Tibial artery (tissue), 4 donors: ENCODE results near the gene VSTM1.

Experiments used
- DNase-seq, 2 donors: peaks; one replicate each; pipeline ENCODE4 v3.0.0-alpha.2; 2019
- H3K27ac ChIP-seq, 2 donors: fragments of 200-600 bp; sonication (generic) in 1 of 2; 1 replicate in 1 of 2; 2 replicates in 1 of 2; pipeline ENCODE4 v1.5.1; 2018 to 2019; ENCODE audit warnings: mild to moderate bottlenecking in 1 of 2
- H3K27me3 ChIP-seq, 2 donors: fragments of 200-600 bp; sonication (generic) in 1 of 2; one replicate each; pipeline versions ENCODE4 v1.5.1 to v1.6.0; 2016 to 2019
- H3K36me3 ChIP-seq, 3 donors: fragments of 200-600 bp; sonication (generic) in 2 of 3; one replicate each; pipeline ENCODE4 v1.5.1; 2016 to 2019; ENCODE audit warnings: mild to moderate bottlenecking in 2 of 3
- H3K4me1 ChIP-seq, 4 donors: fragments of 200-600 bp; sonication (generic) in 2 of 4; 1 replicate in 3 of 4; 2 replicates in 1 of 4; pipeline ENCODE4 v1.5.1; 2016 to 2019
- H3K4me3 ChIP-seq, 2 donors: fragments of 200-600 bp; sonication (generic) in 1 of 2; 1 replicate in 1 of 2; 2 replicates in 1 of 2; pipeline ENCODE4 v1.5.1; 2018 to 2019; ENCODE audit warnings: mild to moderate bottlenecking in 2 of 2
- H3K9me3 ChIP-seq, 3 donors: fragments of 200-600 bp; sonication (generic) in 1 of 3; one replicate each; pipeline ENCODE4 v1.5.1; 2016 to 2019
- CTCF ChIP-seq, 2 experiments: fragments of 200-600 bp in 1 of 2; fragments of 450-650 bp in 1 of 2; IDR thresholded peaks; one replicate each; pipeline ENCODE4 v1.5.1; 2017 to 2019; ENCODE audit warnings: antibody characterized with exemption in 2 of 2, mild to moderate bottlenecking in 1 of 2, moderate library complexity in 1 of 2
- intact Hi-C: fragments of 100-400 bp; cut with DNase I; formaldehyde crosslinking; loops from one replicate; pipeline ENCODE4 v1.15.0; 2023; ENCODE audit warnings: low total_unique reads

VSTM1 gene

DNA sequence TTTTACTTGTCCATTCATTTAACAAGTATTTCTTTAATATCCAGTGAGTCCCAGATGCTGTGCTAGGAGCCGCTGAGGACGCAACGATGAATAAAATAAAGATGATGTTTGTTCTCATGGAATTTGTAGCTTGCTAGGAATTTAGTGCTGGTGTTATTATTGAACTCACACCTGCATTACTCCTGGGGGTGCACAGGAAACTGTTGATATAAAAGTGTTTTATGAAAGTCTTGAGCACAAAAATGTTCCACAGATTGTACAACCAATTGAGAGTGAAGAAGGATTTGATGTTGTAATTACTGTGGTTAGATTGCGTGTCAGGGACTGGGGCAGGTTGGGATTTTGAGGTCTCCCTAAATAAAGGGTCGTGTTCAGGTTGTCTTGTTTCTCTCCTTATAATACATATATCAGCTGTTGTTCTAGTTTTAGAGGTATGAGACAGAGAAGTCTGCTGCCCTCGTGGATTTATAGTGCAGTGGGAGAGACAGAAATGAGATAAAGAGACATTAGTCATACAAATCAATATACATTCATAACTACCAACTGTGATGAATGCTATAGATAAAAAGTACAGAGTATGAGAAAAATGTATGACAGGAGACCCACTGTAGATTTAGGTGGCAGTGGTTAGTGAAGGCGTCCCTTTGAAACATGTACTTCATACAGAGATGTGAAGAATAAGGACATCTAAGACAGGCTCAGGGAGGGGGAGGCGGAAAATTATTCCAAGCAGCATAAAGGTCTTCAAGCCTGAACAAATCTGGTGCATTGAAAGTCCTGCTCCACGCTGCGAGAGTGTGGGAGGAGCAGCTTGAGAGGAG, 61.0 kb downstream of the VSTM1 start:
- DNase-seq = no peak
- no peaks in the 10 kb centered on the region for H3K9me3 ChIP-seq
- H3K27ac ChIP-seq = no peak overlapping the region
- no peak for TF ChIP-seq CTCF (IDR thresholded peaks at IDR 0.05)
- no peaks in the 10 kb centered on the region for H3K36me3 ChIP-seq
- intact Hi-C loops = no loop called here
- H3K4me1 ChIP-seq = no peaks in the 10 kb centered on the region
- H3K4me3 ChIP-seq = no peak overlapping the region
- peaks cover 0 to 46% of the 10 kb centered on the region in 2 donors for H3K27me3 ChIP-seq

DNA sequence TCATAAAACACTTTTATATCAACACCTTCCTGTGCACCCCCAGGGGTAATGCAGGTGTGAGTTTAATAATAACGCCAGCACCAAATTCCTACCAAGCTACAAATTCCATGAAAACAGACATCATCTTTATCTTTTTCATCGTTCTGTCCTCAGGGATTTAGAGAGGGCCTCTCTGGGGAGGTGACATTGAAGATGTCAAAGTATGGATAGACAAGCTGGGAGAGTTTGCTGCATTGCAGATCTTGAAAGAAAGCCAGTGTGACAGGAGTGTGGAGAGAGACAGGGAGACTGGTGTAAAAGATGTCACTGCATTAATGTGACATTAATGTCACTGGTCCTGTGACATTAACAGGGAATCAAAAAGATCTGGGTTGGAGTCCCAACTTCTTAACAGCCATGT, 62.2 kb downstream of the VSTM1 start:
- Histone ChIP-seq H3K9me3 (no peaks in the 10 kb centered on the region), H3K4me3 (no peak overlapping the region), H3K4me1 (no peaks in the 10 kb centered on the region), H3K36me3 (no peaks in the 10 kb centered on the region), H3K27me3 (peaks cover 0 to 49% of the 10 kb centered on the region in 2 donors), H3K27ac (no peak overlapping the region)
- DNase-seq = no peak
- intact Hi-C loops = no loop called here
- TF ChIP-seq CTCF (IDR thresholded peaks at IDR 0.05) = no peak

- Histone ChIP-seq H3K27ac (no peak overlapping the region), H3K36me3 (no peaks in the 10 kb centered on the region), H3K9me3 (no peaks in the 10 kb centered on the region), H3K4me1 (no peaks in the 10 kb centered on the region), H3K27me3 (peaks cover 0 to 60% of the 10 kb centered on the region in 2 donors), H3K4me3 (no peak overlapping the region)
- intact Hi-C loops = no loop called here
- no peak for TF ChIP-seq CTCF (IDR thresholded peaks at IDR 0.05)
- DNase-seq = no peak
These were observed 64.0 kb downstream of the VSTM1 start for GRCh38 chr19:53999694-54000093.

GRCh38 chr19:53998223-53998622, 65.5 kb downstream of the VSTM1 start:
- no peaks in the 10 kb centered on the region for H3K36me3 ChIP-seq
- no peak overlapping the region for H3K4me3 ChIP-seq
- intact Hi-C loops = no loop called here
- no peak for TF ChIP-seq CTCF (IDR thresholded peaks at IDR 0.05)
- H3K9me3 ChIP-seq = no peaks in the 10 kb centered on the region
- H3K27me3 ChIP-seq = peaks cover 0 to 69% of the 10 kb centered on the region in 2 donors
- H3K27ac ChIP-seq = no peak overlapping the region
- H3K4me1 ChIP-seq = no peaks in the 10 kb centered on the region
- no peak for DNase-seq

DNA sequence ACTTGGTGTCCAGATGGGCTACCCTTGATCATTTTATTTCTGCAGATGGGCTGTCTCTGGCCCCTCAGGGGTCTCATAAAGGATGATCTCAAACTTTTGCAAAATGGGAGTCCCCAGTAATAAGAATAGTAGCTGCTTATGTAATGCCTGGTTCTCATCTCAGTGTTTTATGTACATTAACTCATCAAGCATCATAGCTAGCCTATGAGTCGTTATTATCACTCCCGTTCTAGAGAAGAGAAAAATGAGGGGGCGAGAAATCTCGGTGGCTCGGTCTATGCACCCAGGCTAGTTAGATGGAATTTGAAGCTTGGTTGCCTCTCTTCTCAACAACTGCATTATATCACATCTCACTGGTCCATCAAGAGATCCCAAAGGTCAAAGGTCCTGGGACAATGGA, 68.9 kb downstream of the VSTM1 start:
- Histone ChIP-seq H3K4me3 (no peak overlapping the region), H3K4me1 (peaks cover 0 to 10% (median 8%) of the 10 kb centered on the region in 4 donors), H3K27ac (no peak overlapping the region), H3K36me3 (no peaks in the 10 kb centered on the region), H3K27me3 (peaks cover 0 to 78% of the 10 kb centered on the region in 2 donors), H3K9me3 (no peaks in the 10 kb centered on the region)
- intact Hi-C loops = no loop called here
- no peak for TF ChIP-seq CTCF (IDR thresholded peaks at IDR 0.05)
- no peak for DNase-seq
